Lung (tissue), 12 donors: ENCODE data around the gene TBC1D25. TPM values are rescaled to one million over a fixed set of nuclear protein-coding genes. Genes with fewer than 3 reads are reported as not detected.
"Not testable (repeated sequence)": the region's sequence is repeated elsewhere in the genome, so short reads cannot be mapped to it uniquely, and the experiment has no call there.

Experiments
- ATAC-seq: fragments of 200-7000 bp; cut with Tn5 transposase; one replicate; pipeline ENCODE4 v1.9.1; 2020; ENCODE audit warnings: moderate number of reproducible peaks; ENCODE audit not compliant: insufficient read depth, low FRiP score
- DNase-seq, 3 donors: peaks; one replicate each; pipeline ENCODE4 v3.0.0-alpha.2; 2013 to 2017
- H3K27ac ChIP-seq, 2 donors: one replicate each; pipeline ENCODE4 v1.5.1; 2013; ENCODE audit warnings: mild to moderate bottlenecking in 2 of 2, moderate library complexity in 2 of 2, control low read depth in 1 of 2, inconsistent platforms in 1 of 2, low read depth in 1 of 2, low read length in 1 of 2
- H3K27me3 ChIP-seq, 3 donors: one replicate each; pipeline ENCODE4 v1.5.1; 2013; ENCODE audit warnings: low read length in 2 of 3; ENCODE audit not compliant: control insufficient read depth in 3 of 3, insufficient read depth in 3 of 3
- H3K36me3 ChIP-seq, 4 donors: one replicate each; pipeline ENCODE4 v1.5.1; 2013; ENCODE audit warnings: low read length in 4 of 4, mild to moderate bottlenecking in 1 of 4, moderate library complexity in 1 of 4; ENCODE audit not compliant: control insufficient read depth in 4 of 4, insufficient read depth in 4 of 4
- H3K4me1 ChIP-seq, 5 donors: one replicate each; pipeline ENCODE4 v1.5.1; 2013; ENCODE audit warnings: low read length in 5 of 5, mild to moderate bottlenecking in 2 of 5, moderate library complexity in 1 of 5; ENCODE audit not compliant: control insufficient read depth in 5 of 5, insufficient read depth in 5 of 5
- H3K4me3 ChIP-seq: one replicate; pipeline ENCODE4 v1.5.1; 2013; ENCODE audit warnings: mild to moderate bottlenecking, control low read depth, moderate library complexity
- H3K9ac ChIP-seq, 2 donors: one replicate each; pipeline ENCODE4 v1.5.1; 2013; ENCODE audit warnings: low read length in 2 of 2, control low read depth in 1 of 2; ENCODE audit not compliant: insufficient read depth in 1 of 2
- H3K9me3 ChIP-seq, 4 donors: one replicate each; pipeline ENCODE4 v1.5.1; 2013; ENCODE audit warnings: low read length in 3 of 4, mild to moderate bottlenecking in 1 of 4, moderate library complexity in 1 of 4; ENCODE audit not compliant: control insufficient read depth in 4 of 4, insufficient read depth in 3 of 4
- WGBS, 2 donors: extraction: QIAGEN DNeasy Blood & Tissue Kit; methylation state at CpG; one replicate each; pipeline ENCODE4 v1.1.7; 2013; 5-methylcytosine and 5-hydroxymethylcytosine counted together
- polyA plus RNA-seq, 2 donors: library from polyadenylated mRNA; stranded (reverse); fragments of 200-250 nt; gene quantifications; one replicate each; pipeline ENCODE4 v1.2.1, GENCODE V29; 2013
- total RNA-seq, 2 donors: library from RNA; depleted of rRNA in 1 of 2; stranded (reverse); fragments of >200 nt in 1 of 2; gene quantifications; one replicate each; pipeline ENCODE4 v1.2.1, GENCODE V29; 2014 to 2021
- TF ChIP-seq, protein P1 (sequence below): IDR thresholded peaks from 2 replicates; pipeline ENCODE4 v1.5.1; 2012; ENCODE audit warnings: mild to moderate bottlenecking; ENCODE audit errors: control extremely low read depth, extremely low read depth
- donor health status: control.
- donor health status: control.
- donor health status: Bipolar disorder and iron deficiency.
- donor health status: healthy.
- donor health status: DM: yes; HTN: yes; CAD: no.

Gene TBC1D25
- total and polyA plus RNA-seq, 4 donors = 5.6 to 15.2 (median 10.1) TPM

DNA sequence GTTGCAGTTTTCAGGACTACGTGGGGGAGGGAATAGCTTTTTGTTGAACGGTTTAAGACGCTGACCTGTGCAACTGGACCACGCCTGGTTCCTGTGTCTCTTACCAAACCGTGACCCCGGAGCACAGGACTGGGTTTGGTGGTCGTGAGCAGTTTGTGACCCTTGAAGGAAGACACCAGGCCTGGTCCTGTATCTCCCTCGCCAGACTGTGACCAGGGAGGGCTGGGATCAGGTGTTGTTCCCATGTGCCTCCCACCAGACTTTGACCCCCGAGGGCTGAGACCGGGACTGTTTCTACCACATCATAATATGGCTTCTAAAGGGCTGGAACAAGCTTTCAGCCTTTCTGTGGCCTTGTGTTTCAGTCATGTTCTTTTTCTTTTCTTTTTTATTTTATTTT is 17.2 kb upstream of the TBC1D25 start:
- peak overlapping the region; percentile 58 to 81 for H3K27ac ChIP-seq
- H3K9ac ChIP-seq = peak overlapping the region; percentile 14 to 46
- H3K27me3 ChIP-seq = no peaks in the 10 kb centered on the region
- DNase-seq (no peak), ATAC-seq (no peak)
- H3K36me3 ChIP-seq = peaks cover 0 to 6% (median 2%) of the 10 kb centered on the region in 4 donors
- TF ChIP-seq, protein P1, sequence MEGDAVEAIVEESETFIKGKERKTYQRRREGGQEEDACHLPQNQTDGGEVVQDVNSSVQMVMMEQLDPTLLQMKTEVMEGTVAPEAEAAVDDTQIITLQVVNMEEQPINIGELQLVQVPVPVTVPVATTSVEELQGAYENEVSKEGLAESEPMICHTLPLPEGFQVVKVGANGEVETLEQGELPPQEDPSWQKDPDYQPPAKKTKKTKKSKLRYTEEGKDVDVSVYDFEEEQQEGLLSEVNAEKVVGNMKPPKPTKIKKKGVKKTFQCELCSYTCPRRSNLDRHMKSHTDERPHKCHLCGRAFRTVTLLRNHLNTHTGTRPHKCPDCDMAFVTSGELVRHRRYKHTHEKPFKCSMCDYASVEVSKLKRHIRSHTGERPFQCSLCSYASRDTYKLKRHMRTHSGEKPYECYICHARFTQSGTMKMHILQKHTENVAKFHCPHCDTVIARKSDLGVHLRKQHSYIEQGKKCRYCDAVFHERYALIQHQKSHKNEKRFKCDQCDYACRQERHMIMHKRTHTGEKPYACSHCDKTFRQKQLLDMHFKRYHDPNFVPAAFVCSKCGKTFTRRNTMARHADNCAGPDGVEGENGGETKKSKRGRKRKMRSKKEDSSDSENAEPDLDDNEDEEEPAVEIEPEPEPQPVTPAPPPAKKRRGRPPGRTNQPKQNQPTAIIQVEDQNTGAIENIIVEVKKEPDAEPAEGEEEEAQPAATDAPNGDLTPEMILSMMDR = no peak
- H3K4me1 ChIP-seq = no peaks in the 10 kb centered on the region
- H3K9me3 ChIP-seq = peaks cover 0 to 9% (median 0%) of the 10 kb centered on the region in 4 donors
- peak overlapping the region; percentile 40 for H3K4me3 ChIP-seq
- 13 to 40% methylated on average over 10 of the region's 10 CpGs for WGBS, 2 donors

DNA sequence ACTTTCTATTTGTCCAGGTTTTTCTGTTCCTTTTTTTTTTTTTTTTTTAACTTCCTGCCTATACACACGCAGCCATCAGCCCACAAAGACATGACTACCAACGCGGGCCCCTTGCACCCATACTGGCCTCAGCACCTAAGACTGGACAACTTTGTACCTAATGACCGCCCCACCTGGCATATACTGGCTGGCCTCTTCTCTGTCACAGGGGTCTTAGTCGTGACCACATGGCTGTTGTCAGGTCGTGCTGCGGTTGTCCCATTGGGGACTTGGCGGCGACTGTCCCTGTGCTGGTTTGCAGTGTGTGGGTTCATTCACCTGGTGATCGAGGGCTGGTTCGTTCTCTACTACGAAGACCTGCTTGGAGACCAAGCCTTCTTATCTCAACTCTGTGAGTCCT is 15.8 kb upstream of the TBC1D25 start:
- Histone ChIP-seq H3K4me1 (no peaks in the 10 kb centered on the region), H3K27ac (no peak overlapping the region), H3K9ac (no peak overlapping the region), H3K27me3 (no peaks in the 10 kb centered on the region), H3K9me3 (peaks cover 0 to 9% (median 0%) of the 10 kb centered on the region in 4 donors), H3K36me3 (peaks cover 0 to 6% (median 3%) of the 10 kb centered on the region in 4 donors), H3K4me3 (no peak overlapping the region)
- no peak for ATAC-seq
- WGBS, 2 donors = 85 to 91% methylated on average over 11 to 12 of the region's 12 CpGs
- TF ChIP-seq, protein P1 = no peak
- no peak for DNase-seq

DNA sequence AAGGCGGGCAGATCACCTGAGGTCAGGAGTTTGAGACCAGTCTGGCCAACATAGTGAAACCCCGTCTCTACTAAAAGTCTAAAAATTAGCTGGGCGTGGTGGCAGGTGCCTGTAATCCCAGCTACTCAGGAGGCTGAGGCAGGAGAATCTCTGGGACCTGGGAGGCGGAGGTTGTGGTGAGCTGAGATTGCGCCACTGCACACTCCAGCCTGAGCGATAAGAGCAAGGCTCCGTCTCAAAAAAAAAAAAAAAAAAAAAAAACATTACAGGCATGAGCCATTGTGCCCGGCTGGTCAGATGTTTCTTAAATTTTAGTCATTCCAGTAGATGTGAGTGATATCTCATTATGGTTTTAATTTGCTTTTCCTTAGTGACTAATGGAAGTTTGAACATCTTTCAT is 13.7 kb upstream of the TBC1D25 start:
- not testable (repeated sequence) for DNase-seq, H3K27me3 ChIP-seq, H3K27ac ChIP-seq, H3K4me3 ChIP-seq, H3K9ac ChIP-seq, H3K36me3 ChIP-seq, ATAC-seq, H3K4me1 ChIP-seq
- WGBS, 2 donors = 65 to 84% methylated on average over 8 of the region's 8 CpGs
- H3K9me3 ChIP-seq = peaks cover 0 to 11% (median 0%) of the 10 kb centered on the region in 4 donors

DNA sequence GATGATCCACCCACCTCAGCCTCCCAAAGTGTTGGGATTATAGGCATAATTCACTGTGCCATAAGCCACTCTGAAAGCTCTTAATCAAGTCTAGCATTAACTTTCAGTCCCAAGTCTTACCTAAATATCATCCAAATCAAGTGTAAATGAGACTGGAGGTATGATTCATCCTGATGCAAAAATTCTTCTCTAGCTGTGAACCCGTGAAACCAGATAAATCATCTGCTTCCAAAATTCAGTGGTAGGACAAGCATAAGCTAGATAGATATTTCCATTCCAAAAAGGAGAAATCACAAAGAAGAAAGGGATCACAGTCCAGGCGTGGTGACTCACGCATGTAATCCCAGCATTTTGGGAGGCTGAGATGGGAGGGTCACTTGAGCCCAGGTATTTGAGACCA is 8.8 kb upstream of the TBC1D25 start:
- Histone ChIP-seq H3K36me3 (peaks cover 0 to 10% (median 3%) of the 10 kb centered on the region in 4 donors), H3K9ac (no peak overlapping the region), H3K27me3 (no peaks in the 10 kb centered on the region), H3K27ac (peak overlapping the region; percentile 28 to 89), H3K9me3 (peaks cover 0 to 6% (median under 1%) of the 10 kb centered on the region in 4 donors), H3K4me3 (no peak overlapping the region), H3K4me1 (no peaks in the 10 kb centered on the region)
- WGBS, 2 donors = 84 to 98% methylated on average over 3 of the region's 3 CpGs
- DNase-seq = no peak
- no peak for ATAC-seq
- TF ChIP-seq, protein P1 = no peak
